ENCODE measurements around the gene PDE8B.

The PDE8B gene

GRCh38 chr5:77326986-77327734, 116.7 kb downstream of the PDE8B start:
- no peak for DNase-seq

GRCh38 chr5:77328930-77329647, 118.6 kb downstream of the PDE8B start:
- no peak for DNase-seq

- DNase-seq, result no peak
Measured at GRCh38 chr5:77329664-77330430, 119.4 kb downstream of the PDE8B start.

- no peak for DNase-seq
Measured at GRCh38 chr5:77333036-77333435, 122.6 kb downstream of the PDE8B start.

- no peak for DNase-seq
Measured at GRCh38 chr5:77333451-77334123, 123.1 kb downstream of the PDE8B start.

- DNase-seq, result no peak
Measured at GRCh38 chr5:77337246-77337645, 126.8 kb downstream of the PDE8B start.

- DNase-seq, result peak in 1 of 2 experiments; percentile 33
Measured at GRCh38 chr5:77337686-77338085, 127.2 kb downstream of the PDE8B start.

- DNase-seq, result peak in 1 of 2 experiments; percentile 39
Measured at GRCh38 chr5:77339337-77339890, 128.9 kb downstream of the PDE8B start.

GRCh38 chr5:77343165-77343564, 132.7 kb downstream of the PDE8B start:
- DNase-seq, result no peak

- DNase-seq, result no peak
Measured at GRCh38 chr5:77347435-77348098, 137.1 kb downstream of the PDE8B start.

GRCh38 chr5:77353251-77353650, 142.8 kb downstream of the PDE8B start:
- DNase-seq, result peak in 1 of 2 experiments; percentile 5

- DNase-seq, result no peak
Measured at GRCh38 chr5:77354454-77354853, 144.0 kb downstream of the PDE8B start.

GRCh38 chr5:77355080-77355479, 144.6 kb downstream of the PDE8B start:
- DNase-seq, result peak in 1 of 2 experiments; percentile 2

- DNase-seq, result peak in 1 of 2 experiments; percentile 22
Measured at GRCh38 chr5:77355751-77356150, 145.3 kb downstream of the PDE8B start.

- peak in 1 of 2 experiments; percentile 1 for DNase-seq
Measured at GRCh38 chr5:77356740-77357139, 146.3 kb downstream of the PDE8B start.

GRCh38 chr5:77358255-77359205, 148.1 kb downstream of the PDE8B start:
- no peak for DNase-seq

GRCh38 chr5:77359231-77359630, 148.8 kb downstream of the PDE8B start:
- DNase-seq, result no peak

GRCh38 chr5:77360381-77360780, 149.9 kb downstream of the PDE8B start:
- DNase-seq, result no peak

- DNase-seq, result no peak
Measured at GRCh38 chr5:77360973-77361372, 150.5 kb downstream of the PDE8B start.

- no peak for DNase-seq
Measured at GRCh38 chr5:77366717-77367500, 156.4 kb downstream of the PDE8B start.

Data from NCI-H2081 (cell line).